ENCODE measurements around the gene CEP162.
"Not testable (repeated sequence)": the region's sequence is repeated elsewhere in the genome, so short reads cannot be mapped to it uniquely, and the experiment has no call there.

CEP162 gene

GRCh38 chr6:84086545-84087429, 140.7 kb downstream of the CEP162 start:
- DNase-seq, result no peak

DNA sequence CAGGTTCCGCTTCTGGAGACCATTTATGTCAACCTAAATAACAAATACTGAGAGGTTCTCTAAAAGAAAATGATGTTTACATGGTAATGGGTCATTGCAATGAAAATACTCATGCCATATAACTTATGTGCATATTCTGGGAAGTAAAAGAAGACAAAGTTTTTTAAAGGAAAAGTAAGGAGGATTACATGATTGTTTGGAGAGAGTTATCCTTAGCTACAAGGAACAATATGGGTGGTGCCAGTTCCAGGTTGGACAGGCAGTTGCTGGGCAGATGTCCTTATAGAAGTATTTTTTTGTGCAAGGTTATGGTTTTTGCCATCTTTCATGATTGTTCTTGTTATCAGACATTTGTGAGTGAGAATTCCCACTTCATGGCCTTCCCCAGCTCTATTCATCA, 141.4 kb downstream of the CEP162 start:
- no peak for DNase-seq

DNA sequence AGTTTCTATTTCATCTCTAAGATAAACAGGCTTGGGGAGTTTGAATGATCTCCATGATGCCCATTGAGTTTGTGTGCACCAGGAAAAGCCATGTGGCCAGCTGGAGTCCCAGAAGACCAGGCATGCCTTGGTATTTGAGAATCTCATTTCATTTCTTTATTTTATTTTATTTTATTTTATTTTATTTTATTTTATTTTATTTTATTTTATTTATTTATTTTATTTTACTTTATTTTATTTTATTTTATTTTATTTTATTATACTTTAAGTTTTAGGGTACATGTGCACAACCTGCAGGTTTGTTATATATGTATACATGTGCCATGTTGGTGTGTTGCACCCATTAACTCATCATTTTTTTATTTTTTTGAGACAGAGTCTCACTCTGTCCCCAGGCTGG, 142.7 kb downstream of the CEP162 start:
- not testable (repeated sequence) for DNase-seq

DNA sequence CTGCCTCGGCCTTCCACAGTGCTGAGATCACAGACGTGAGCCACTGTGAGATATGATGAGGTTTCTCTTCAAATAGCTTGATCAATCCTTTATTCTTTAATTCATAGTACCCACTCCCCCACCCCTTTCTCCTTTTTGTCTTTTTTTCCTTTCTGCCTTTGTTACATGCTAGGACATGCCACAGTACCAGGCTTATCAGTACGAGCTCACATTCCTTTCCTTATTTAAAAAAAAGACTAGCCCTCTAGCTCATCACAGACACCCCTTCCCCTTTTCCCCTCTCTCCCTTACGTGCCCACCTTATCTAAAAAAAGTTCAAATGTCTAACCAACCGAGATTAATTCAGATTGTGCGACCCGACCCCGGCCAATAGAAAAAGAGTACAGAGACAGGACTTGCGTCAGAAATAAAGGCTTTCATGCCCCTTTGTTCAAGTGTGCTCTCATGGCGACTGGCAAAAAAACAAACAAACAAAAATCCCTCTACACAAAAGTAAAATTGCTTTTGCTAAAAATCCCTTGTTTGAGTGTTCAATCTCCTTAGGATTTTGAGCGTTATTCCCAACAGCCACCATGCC, 144.7 kb downstream of the CEP162 start:
- no peak for DNase-seq

DNA sequence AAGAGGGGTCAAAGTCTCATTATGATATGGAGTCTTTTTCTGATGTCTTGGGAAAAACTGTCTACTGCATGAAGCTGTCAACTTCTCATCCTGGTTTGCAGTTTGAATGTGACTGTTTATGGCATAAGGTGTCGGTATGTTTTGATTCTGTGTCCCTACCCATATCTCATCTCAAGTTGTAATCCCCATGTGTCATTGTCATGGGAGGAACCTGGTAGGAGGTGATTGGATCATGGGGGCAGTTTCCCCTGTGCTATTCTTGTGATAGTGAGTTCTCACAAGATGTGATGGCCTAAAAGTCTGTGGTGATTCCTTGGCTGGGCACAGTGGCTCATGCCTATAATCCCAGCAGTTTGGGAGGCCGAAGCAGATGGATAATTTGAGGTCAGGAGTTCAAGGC, 146.2 kb downstream of the CEP162 start:
- DNase-seq, result no peak

DNA sequence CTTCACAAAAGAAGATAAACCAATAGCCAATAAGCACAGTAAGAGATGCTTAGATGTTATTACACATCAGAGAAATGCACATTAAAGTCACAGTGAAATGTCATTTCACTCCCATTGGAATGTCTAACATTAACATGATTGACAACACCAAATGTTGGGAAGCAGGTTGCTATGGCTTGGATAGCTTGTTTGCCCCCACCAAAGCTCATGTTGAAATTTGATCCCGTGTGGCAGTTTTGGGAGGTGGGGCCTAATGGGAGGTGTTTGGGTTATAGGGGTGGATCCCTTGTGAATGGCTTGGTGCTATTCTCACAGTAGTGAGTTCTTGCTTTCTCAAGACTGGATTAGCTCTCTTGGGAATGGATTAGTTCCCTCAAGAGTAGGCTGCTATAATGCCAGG, 149.1 kb downstream of the CEP162 start:
- no peak for DNase-seq

- DNase-seq, result no peak
Measured at GRCh38 chr6:84077645-84078044, 149.8 kb downstream of the CEP162 start.

DNA sequence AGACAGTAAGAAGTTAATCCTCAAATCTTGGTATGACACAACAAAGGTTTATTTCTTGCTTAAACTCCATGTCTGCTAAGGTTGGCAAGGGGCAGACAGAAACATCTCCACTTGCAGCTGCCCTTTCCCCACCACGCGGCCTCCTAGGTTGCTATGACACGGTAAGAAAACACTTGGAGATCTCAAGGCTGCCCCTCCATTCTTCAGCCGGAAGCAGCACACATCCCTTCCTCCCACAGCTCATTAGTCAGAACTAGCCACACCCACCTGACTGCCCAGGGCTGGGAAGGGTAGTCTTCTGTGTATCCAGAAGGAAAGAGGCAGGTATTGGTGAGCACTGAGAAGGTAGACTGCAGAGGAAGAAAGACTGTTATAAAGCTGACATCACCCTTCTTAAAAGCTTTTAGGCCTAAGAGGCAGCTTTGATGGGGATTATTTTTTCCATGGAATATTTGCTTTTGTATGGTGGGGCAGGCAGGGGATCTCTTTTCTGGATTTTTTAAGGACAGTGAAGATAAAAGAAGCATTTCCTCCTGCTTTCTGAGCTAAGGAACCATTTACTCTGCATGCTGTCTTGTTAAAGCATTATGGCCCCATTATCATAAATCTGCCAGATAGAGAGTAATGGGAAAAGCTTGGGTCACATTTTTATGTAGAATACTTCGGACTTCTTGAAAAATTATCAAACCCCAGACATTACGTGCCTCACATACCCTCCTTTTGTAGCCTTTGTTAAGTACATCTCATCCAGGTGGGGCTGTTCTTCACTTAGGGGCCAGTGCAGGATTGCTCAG, 152.3 kb downstream of the CEP162 start:
- DNase-seq, result peak in 8 of 51 donors; percentile 1 to 32 (median 14)

All from hypothalamus (tissue), 51 donors.